Neural cell (in vitro differentiated cells): ENCODE measurements around the gene LY6G5C. TPM values are rescaled to one million over a fixed set of nuclear protein-coding genes. Genes with fewer than 3 reads are reported as not detected.

Source experiments
- H2AFZ ChIP-seq: fragments of 200-600, 300-800 bp; sonication (generic), shearing (Covaris generic); 2 replicates; pipeline ENCODE4 v1.6.0; 2014; ENCODE audit warnings: low read depth, mild to moderate bottlenecking, antibody characterized with exemption, low read length, moderate library complexity
- H3F3A ChIP-seq: fragments of 200-600 bp; shearing (Covaris generic); 2 replicates; pipeline ENCODE4 v1.6.1; 2016; ENCODE audit warnings: mild to moderate bottlenecking, moderate library complexity, mixed read lengths, antibody characterized with exemption, low read length; ENCODE audit not compliant: insufficient read depth, poor library complexity, severe bottlenecking
- H3K27ac ChIP-seq: fragments of 200-600, 300-800 bp; sonication (generic), shearing (Covaris generic); 2 replicates; pipeline ENCODE4 v1.5.1; 2014; ENCODE audit warnings: mild to moderate bottlenecking, low read length, moderate library complexity
- H3K27me3 ChIP-seq: fragments of 300-800, 200-600 bp; sonication (generic), shearing (Covaris generic); 2 replicates; pipeline ENCODE4 v1.6.0; 2014; ENCODE audit warnings: mild to moderate bottlenecking, low read depth, low read length, moderate library complexity; ENCODE audit not compliant: insufficient read depth
- H3K36me3 ChIP-seq: fragments of 300-800, 200-600 bp; sonication (generic), shearing (Covaris generic); 2 replicates; pipeline ENCODE4 v1.5.1; 2014; ENCODE audit warnings: mild to moderate bottlenecking, antibody characterized with exemption, low read length, moderate library complexity; ENCODE audit not compliant: insufficient read depth
- H3K4me2 ChIP-seq: fragments of 300-800, 200-600 bp; sonication (generic), shearing (Covaris generic); 2 replicates; pipeline ENCODE4 v1.6.0; 2014; ENCODE audit warnings: mild to moderate bottlenecking, low read length
- H3K4me3 ChIP-seq: fragments of 300-800, 200-600 bp; sonication (generic), shearing (Covaris generic); 2 replicates; pipeline ENCODE4 v1.5.1; 2014; ENCODE audit warnings: mild to moderate bottlenecking, low read length, moderate library complexity
- H3K79me2 ChIP-seq: fragments of 200-600 bp; shearing (Covaris generic); replicated peaks from 2 replicates; pipeline ENCODE4 v1.6.0; 2014; ENCODE audit warnings: mild to moderate bottlenecking, low read length, moderate library complexity; ENCODE audit not compliant: insufficient read depth
- H3K9ac ChIP-seq: fragments of 300-800, 200-600 bp; sonication (generic), shearing (Covaris generic); 2 replicates; pipeline ENCODE4 v1.6.1; 2016; ENCODE audit warnings: mild to moderate bottlenecking, low read length, mixed read lengths
- H3K9me2 ChIP-seq: fragments of 200-600 bp; shearing (Covaris generic); 2 replicates; pipeline ENCODE4 v1.6.1; 2016; ENCODE audit warnings: mild to moderate bottlenecking, low read length, mixed read lengths; ENCODE audit not compliant: insufficient read depth
- H3K9me3 ChIP-seq: fragments of 200-600, 300-800 bp; sonication (generic), shearing (Covaris generic); 2 replicates; pipeline ENCODE4 v1.6.1; 2016; ENCODE audit warnings: mild to moderate bottlenecking, mixed run types, low read length, moderate library complexity, mixed read lengths
- H4K20me1 ChIP-seq: fragments of 200-600 bp; shearing (Covaris generic); 2 replicates; pipeline ENCODE4 v1.6.1; 2016; ENCODE audit warnings: mild to moderate bottlenecking, mixed run types; ENCODE audit not compliant: insufficient read depth
- EP300 ChIP-seq: fragments of 450-650 bp; conservative IDR thresholded peaks from 2 replicates; pipeline ENCODE4 v1.6.1; 2014; ENCODE audit warnings: antibody characterized with exemption, mild to moderate bottlenecking, moderate library complexity; ENCODE audit not compliant: poor library complexity, severe bottlenecking
- EZH2 ChIP-seq: fragments of 200-600, 300-800 bp; shearing (Covaris generic), sonication (generic); IDR thresholded peaks from 2 replicates; pipeline ENCODE4 v1.6.1; 2014; ENCODE audit warnings: antibody characterized with exemption, low read length, borderline replicate concordance, mild to moderate bottlenecking; ENCODE audit not compliant: insufficient read depth, poor library complexity, severe bottlenecking
- MXI1 ChIP-seq: fragments of 450-650 bp; conservative IDR thresholded peaks from 2 replicates; pipeline ENCODE4 v1.6.1; 2014; ENCODE audit warnings: antibody characterized with exemption, mild to moderate bottlenecking; ENCODE audit not compliant: poor library complexity, severe bottlenecking
- POLR2AphosphoS5 ChIP-seq: IDR thresholded peaks from 2 replicates; pipeline ENCODE4 v1.6.1; 2012
- RAD21 ChIP-seq: fragments of 450-650 bp; conservative IDR thresholded peaks from 2 replicates; pipeline ENCODE4 v1.6.1; 2014; ENCODE audit warnings: antibody characterized with exemption, mild to moderate bottlenecking, moderate library complexity
- SMC3 ChIP-seq: fragments of 450-650 bp; conservative IDR thresholded peaks from 2 replicates; pipeline ENCODE4 v1.6.1; 2014; ENCODE audit warnings: antibody characterized with exemption, mild to moderate bottlenecking, moderate library complexity; ENCODE audit not compliant: poor library complexity
- TAF1 ChIP-seq: IDR thresholded peaks from 2 replicates; pipeline ENCODE4 v1.6.1; 2012; ENCODE audit warnings: low read depth
- polyA plus RNA-seq: library from polyadenylated mRNA; depleted of rRNA; stranded (reverse); fragments of >200 nt; gene quantifications from 2 replicates; pipeline ENCODE4 v1.2.3, GENCODE V29; 2014
- TF ChIP-seq, protein P1 (sequence below): IDR thresholded peaks from 2 replicates; pipeline ENCODE4 v1.6.1; 2012; ENCODE audit warnings: borderline replicate concordance
- TF ChIP-seq, protein P2 (sequence below): fragments of 450-650 bp; IDR thresholded peaks from 2 replicates; pipeline ENCODE4 v1.5.1; 2014; ENCODE audit warnings: antibody characterized with exemption, mild to moderate bottlenecking, moderate library complexity; ENCODE audit not compliant: poor library complexity, severe bottlenecking

LY6G5C gene
- polyA plus RNA-seq, 1 donor from 2014 or later = 13.4 TPM

DNA sequence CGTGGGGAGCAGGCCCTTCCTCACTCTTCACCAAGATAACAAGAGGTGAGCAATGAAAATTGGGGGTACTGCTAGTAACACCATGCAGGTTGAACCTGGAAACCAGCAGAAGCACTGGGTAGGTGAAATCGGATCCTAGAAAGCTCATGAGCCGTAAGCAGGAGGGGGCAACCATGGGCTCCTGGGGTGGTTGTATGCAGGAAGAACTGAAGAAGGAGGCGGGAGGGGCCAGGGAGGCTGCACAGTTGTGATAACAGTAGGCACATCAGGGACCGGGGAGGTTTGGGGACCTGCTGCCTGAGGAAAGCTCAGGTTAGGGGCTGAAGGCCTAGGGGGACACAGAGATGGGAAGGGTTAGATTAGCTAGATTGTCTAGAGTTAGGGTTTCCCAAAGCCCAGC lies 5.6 kb upstream of the LY6G5C start:
- H3K9me2 ChIP-seq = no peaks in the 10 kb centered on the region
- H2AFZ ChIP-seq = no peak overlapping the region
- H3K36me3 ChIP-seq = peaks cover 4% of the 10 kb centered on the region
- H3K9ac ChIP-seq = no peak overlapping the region
- H3K79me2 ChIP-seq = no peaks in the 10 kb centered on the region
- H3F3A ChIP-seq = no peaks in the 10 kb centered on the region
- no peaks in the 10 kb centered on the region for H4K20me1 ChIP-seq
- no peak overlapping the region for H3K4me2 ChIP-seq
- no peak overlapping the region for H3K4me3 ChIP-seq
- TF ChIP-seq RAD21 = no peak
- TF ChIP-seq, protein P1, sequence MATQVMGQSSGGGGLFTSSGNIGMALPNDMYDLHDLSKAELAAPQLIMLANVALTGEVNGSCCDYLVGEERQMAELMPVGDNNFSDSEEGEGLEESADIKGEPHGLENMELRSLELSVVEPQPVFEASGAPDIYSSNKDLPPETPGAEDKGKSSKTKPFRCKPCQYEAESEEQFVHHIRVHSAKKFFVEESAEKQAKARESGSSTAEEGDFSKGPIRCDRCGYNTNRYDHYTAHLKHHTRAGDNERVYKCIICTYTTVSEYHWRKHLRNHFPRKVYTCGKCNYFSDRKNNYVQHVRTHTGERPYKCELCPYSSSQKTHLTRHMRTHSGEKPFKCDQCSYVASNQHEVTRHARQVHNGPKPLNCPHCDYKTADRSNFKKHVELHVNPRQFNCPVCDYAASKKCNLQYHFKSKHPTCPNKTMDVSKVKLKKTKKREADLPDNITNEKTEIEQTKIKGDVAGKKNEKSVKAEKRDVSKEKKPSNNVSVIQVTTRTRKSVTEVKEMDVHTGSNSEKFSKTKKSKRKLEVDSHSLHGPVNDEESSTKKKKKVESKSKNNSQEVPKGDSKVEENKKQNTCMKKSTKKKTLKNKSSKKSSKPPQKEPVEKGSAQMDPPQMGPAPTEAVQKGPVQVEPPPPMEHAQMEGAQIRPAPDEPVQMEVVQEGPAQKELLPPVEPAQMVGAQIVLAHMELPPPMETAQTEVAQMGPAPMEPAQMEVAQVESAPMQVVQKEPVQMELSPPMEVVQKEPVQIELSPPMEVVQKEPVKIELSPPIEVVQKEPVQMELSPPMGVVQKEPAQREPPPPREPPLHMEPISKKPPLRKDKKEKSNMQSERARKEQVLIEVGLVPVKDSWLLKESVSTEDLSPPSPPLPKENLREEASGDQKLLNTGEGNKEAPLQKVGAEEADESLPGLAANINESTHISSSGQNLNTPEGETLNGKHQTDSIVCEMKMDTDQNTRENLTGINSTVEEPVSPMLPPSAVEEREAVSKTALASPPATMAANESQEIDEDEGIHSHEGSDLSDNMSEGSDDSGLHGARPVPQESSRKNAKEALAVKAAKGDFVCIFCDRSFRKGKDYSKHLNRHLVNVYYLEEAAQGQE = no peak
- no peak for TF ChIP-seq TAF1
- TF ChIP-seq SMC3 = no peak
- no peaks in the 10 kb centered on the region for H3K27me3 ChIP-seq
- no peak overlapping the region for H3K27ac ChIP-seq
- H3K9me3 ChIP-seq = no peaks in the 10 kb centered on the region

DNA sequence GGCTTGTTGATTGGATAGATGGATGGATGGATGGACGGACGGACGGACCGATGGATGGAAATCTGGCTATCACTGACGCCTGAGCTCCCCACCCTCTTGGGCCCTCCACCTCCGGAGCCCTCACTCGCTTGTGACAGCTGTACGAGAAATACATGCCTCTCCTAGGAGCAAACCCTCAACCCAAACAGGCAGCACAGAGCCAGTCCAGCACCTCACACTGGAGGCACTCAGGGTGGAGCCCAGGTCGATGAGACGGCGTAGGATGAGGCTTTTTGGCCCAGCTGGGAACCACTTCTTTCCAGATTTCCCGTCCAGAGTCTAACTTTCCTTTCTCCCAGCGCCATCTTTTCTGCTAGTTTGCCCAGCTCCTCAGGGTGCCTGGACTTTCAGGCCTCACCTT lies 2.7 kb upstream of the LY6G5C start:
- Histone ChIP-seq H3K79me2 (no peaks in the 10 kb centered on the region), H3K9me2 (no peaks in the 10 kb centered on the region), H4K20me1 (no peaks in the 10 kb centered on the region), H3K27ac (peak overlapping the region; percentile 53), H3K36me3 (peaks cover 4% of the 10 kb centered on the region), H3F3A (no peaks in the 10 kb centered on the region), H3K27me3 (no peaks in the 10 kb centered on the region), H3K4me2 (no peak overlapping the region), H3K9ac (peak overlapping the region; percentile 46), H2AFZ (no peak overlapping the region), H3K4me3 (peak overlapping the region; percentile 34), H3K9me3 (no peaks in the 10 kb centered on the region)
- no peak for TF ChIP-seq POLR2AphosphoS5
- TF ChIP-seq RAD21 = no peak
- TF ChIP-seq SMC3 = no peak
- no peak for TF ChIP-seq MXI1

DNA sequence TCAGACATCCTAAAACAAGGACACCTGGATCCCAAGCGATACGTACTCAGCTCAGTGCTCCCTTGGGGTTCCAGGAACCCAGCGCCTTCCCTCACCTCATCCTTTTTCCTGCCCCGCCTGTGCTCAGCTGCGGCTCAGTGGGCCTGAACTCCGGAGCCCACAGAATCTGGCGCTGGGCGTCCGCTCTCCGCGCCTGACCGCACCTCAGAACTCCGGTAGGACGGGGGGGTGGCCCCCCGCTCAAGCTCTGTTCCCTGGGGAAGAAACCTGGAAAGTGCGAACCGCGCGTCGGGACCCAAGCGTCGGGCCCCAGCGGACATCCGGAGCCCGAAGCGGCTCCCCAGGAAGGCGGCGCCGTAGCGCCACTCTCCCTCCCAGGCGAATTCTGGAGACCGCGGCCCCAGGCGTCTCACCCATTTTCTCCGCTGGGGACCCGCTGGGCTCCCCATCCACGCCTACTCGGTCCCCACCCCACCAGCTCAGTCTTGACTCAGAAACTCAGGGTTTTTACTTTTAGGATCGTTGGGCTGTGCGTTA lies 336 bp upstream of the LY6G5C start:
- Histone ChIP-seq H3K79me2 (no peaks in the 10 kb centered on the region), H2AFZ (no peak overlapping the region), H3K9ac (peak overlapping the region; percentile 34), H3K4me3 (peak overlapping the region; percentile 46), H3K9me3 (no peaks in the 10 kb centered on the region), H3K4me2 (no peak overlapping the region), H3F3A (no peaks in the 10 kb centered on the region), H3K36me3 (peaks cover 4% of the 10 kb centered on the region), H4K20me1 (no peaks in the 10 kb centered on the region), H3K27me3 (no peaks in the 10 kb centered on the region), H3K9me2 (no peaks in the 10 kb centered on the region), H3K27ac (no peak overlapping the region)
- no peak for TF ChIP-seq MXI1
- no peak for TF ChIP-seq RAD21
- TF ChIP-seq SMC3 = no peak
- TF ChIP-seq, protein P1 = no peak
- no peak for TF ChIP-seq TAF1
- no peak for TF ChIP-seq POLR2AphosphoS5
- TF ChIP-seq EZH2 = no peak
- TF ChIP-seq, protein P2, sequence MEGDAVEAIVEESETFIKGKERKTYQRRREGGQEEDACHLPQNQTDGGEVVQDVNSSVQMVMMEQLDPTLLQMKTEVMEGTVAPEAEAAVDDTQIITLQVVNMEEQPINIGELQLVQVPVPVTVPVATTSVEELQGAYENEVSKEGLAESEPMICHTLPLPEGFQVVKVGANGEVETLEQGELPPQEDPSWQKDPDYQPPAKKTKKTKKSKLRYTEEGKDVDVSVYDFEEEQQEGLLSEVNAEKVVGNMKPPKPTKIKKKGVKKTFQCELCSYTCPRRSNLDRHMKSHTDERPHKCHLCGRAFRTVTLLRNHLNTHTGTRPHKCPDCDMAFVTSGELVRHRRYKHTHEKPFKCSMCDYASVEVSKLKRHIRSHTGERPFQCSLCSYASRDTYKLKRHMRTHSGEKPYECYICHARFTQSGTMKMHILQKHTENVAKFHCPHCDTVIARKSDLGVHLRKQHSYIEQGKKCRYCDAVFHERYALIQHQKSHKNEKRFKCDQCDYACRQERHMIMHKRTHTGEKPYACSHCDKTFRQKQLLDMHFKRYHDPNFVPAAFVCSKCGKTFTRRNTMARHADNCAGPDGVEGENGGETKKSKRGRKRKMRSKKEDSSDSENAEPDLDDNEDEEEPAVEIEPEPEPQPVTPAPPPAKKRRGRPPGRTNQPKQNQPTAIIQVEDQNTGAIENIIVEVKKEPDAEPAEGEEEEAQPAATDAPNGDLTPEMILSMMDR = no peak
- TF ChIP-seq EP300 = no peak
